K562 treated with DMSO at 1 percent for 4 hours (cell line): Measurements from ENCODE around the gene BHLHE40. TPM values are rescaled to one million over a fixed set of nuclear protein-coding genes. Genes with fewer than 3 reads are reported as not detected.

Experiments
- total RNA-seq: library from RNA; unstranded; fragments of 300-600 nt; gene quantifications from 2 replicates; pipeline ENCODE4 v1.2.3, GENCODE V29; 2022; ENCODE audit not compliant: insufficient read depth

The BHLHE40 gene
- total RNA-seq = 85.7 and 86.0 TPM in 2 replicates

DNA sequence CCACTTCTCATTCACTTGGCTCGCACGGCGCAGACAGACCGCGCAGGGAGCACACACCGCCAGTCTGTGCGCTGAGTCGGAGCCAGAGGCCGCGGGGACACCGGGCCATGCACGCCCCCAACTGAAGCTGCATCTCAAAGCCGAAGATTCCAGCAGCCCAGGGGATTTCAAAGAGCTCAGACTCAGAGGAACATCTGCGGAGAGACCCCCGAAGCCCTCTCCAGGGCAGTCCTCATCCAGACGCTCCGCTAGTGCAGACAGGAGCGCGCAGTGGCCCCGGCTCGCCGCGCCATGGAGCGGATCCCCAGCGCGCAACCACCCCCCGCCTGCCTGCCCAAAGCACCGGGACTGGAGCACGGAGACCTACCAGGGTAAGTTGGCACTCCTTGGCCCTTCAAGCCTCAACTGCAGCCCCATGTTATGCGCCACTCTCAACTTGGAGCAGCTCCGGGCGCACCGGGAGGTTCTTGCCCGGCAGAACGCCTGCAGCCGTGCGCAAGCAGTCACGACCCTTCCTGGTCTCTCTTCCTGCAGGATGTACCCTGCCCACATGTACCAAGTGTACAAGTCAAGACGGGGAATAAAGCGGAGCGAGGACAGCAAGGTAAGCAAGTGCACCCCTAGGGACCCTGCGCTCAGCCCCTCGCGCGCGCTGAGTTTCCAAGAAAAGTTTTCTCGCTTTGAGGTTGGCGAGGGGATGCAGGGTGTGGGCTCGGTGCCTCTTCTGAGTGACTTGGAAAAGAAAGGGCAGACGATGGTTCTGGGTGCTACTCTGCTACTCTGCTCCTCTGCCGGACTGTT is at the start of gene BHLHE40:
BHLHE40 (plus strand) TSS at position 10 of the 801 bp plus-strand sequence; CDS start at position 292, 282 bp downstream.

Other genes with a start within 250 kb of the BHLHE40 start
- 82.7 and 84.4 TPM in 2 replicates for gene ARL8B, start 142.9 kb downstream of the BHLHE40 start, total RNA-seq
- gene EDEM1, start 208.3 kb downstream of the BHLHE40 start, total RNA-seq = 27.7 and 36.7 TPM in 2 replicates